ENCODE data around the gene GLB1L3. TPM values are rescaled to one million over a fixed set of nuclear protein-coding genes. Genes with fewer than 3 reads are reported as not detected.

The GLB1L3 gene
- total RNA-seq, 1 donor from 2014 or later, result not detected

DNA sequence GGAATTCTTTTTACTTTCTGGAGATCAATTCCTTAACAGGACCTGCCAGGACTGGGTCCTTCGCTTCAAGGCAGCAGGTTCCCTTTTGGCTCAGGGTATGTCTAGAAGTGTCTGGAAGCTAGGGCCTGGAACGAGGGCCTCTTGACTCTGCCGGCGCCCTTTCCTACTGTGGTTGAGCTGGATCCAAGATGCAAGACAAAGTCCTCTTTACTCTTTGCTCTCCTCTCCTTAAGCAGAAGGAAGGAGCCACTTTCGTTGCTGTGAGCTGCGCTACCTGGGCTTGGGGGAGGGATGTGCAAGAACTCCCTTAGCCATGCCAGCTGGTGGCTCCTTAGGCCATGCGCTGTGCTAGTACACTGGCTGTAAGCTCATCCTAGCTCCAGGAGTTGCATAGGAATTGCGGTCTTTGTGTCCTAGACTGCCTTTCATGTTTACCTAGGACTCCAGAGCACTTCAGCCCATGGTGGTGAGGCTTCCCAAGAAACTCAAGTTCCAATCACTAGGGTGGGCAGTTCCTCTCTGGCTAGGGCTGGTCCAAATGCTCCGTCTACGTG, 73.7 kb downstream of the GLB1L3 start:
- Mint-ChIP-seq H3K4me1 (ENCODE audit: unreplicated experiment) (no peaks in the 10 kb centered on the region), H3K27ac (no peak overlapping the region), H3K36me3 (peaks cover 4% of the 10 kb centered on the region), H3K4me3 (no peak overlapping the region), H3K27me3 (no peaks in the 10 kb centered on the region), H3K9me3 (no peaks in the 10 kb centered on the region)
- TF ChIP-seq, protein P1, sequence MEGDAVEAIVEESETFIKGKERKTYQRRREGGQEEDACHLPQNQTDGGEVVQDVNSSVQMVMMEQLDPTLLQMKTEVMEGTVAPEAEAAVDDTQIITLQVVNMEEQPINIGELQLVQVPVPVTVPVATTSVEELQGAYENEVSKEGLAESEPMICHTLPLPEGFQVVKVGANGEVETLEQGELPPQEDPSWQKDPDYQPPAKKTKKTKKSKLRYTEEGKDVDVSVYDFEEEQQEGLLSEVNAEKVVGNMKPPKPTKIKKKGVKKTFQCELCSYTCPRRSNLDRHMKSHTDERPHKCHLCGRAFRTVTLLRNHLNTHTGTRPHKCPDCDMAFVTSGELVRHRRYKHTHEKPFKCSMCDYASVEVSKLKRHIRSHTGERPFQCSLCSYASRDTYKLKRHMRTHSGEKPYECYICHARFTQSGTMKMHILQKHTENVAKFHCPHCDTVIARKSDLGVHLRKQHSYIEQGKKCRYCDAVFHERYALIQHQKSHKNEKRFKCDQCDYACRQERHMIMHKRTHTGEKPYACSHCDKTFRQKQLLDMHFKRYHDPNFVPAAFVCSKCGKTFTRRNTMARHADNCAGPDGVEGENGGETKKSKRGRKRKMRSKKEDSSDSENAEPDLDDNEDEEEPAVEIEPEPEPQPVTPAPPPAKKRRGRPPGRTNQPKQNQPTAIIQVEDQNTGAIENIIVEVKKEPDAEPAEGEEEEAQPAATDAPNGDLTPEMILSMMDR (conservative IDR thresholded peaks at IDR 0.05), result no peak
- no peak for DNase-seq (ENCODE audit: extremely low spot score, unreplicated experiment)

DNA sequence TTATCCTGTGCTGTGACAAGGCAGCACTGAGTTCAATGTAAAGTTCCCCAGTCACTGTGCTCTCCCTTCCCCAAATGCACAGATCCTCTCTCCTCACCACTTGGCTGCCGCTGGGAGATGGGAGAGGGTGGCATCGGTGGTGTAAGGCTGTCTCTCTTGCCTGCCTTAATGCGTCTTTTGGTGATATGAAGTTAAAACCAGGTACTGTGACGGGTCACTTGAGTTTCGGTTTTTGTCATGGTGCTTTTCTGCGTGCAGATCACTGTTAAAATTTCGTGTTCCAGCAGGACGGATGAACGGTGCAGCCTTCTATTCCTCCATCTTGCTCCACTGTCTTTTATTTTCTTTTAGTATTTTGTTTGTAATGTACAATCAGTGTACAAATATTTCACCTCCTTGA, 74.2 kb downstream of the GLB1L3 start:
- H3K9me3 Mint-ChIP-seq, result no peaks in the 10 kb centered on the region
- no peak for DNase-seq (ENCODE audit: extremely low spot score, unreplicated experiment)
- no peak overlapping the region for H3K4me3 Mint-ChIP-seq
- H3K36me3 Mint-ChIP-seq, result peaks cover 4% of the 10 kb centered on the region
- TF ChIP-seq, protein P1 (conservative IDR thresholded peaks at IDR 0.05), result no peak
- H3K4me1 Mint-ChIP-seq (ENCODE audit: unreplicated experiment), result no peaks in the 10 kb centered on the region
- no peaks in the 10 kb centered on the region for H3K27me3 Mint-ChIP-seq
- no peak overlapping the region for H3K27ac Mint-ChIP-seq

DNA sequence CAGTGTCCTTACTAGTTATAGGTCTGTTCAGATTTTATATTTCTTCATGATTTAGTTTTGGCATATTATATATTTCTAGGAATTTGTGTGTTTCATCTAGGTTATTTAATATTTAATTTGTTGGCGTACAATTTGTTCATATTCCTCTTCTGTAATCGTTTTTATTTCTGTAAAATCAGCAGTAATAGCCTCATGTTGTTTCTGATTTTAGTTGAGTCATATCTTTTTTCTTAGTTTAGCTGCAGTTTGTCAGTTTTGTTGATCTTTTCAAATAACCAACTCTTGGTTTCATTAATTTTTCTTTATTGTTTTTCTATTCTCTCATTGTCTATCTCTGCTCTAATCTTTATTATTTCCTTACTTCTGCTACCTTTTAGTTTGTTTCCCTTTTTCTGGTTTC, 75.9 kb downstream of the GLB1L3 start:
- Mint-ChIP-seq H3K27me3 (no peaks in the 10 kb centered on the region), H3K4me3 (no peak overlapping the region), H3K27ac (no peak overlapping the region), H3K36me3 (peaks cover 4% of the 10 kb centered on the region), H3K4me1 (ENCODE audit: unreplicated experiment) (no peaks in the 10 kb centered on the region), H3K9me3 (no peaks in the 10 kb centered on the region)
- TF ChIP-seq, protein P1 (conservative IDR thresholded peaks at IDR 0.05), result no peak
- no peak for DNase-seq (ENCODE audit: extremely low spot score, unreplicated experiment)

DNA sequence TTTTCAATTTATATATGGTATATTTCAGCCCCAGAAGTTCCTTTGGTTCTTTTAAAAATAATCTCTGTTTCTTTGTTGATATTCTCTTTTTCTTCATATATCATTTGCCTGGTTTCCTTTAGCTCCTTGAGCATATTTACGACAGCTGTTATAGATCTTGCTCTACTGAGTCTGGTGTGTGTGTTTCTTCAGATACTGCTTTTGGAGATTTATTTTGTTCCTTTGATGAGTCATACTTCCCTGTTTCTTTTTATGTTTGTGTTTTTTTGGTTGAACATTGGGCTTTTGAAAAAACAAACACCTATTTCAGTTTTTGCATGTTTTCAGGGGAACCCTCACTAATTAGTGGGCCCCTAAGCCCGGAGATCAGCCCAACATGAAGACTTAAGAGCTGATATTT, 79.0 kb downstream of the GLB1L3 start:
- TF ChIP-seq, protein P1 (conservative IDR thresholded peaks at IDR 0.05), result no peak
- peaks cover 4% of the 10 kb centered on the region for H3K36me3 Mint-ChIP-seq
- H3K9me3 Mint-ChIP-seq, result no peaks in the 10 kb centered on the region

DNA sequence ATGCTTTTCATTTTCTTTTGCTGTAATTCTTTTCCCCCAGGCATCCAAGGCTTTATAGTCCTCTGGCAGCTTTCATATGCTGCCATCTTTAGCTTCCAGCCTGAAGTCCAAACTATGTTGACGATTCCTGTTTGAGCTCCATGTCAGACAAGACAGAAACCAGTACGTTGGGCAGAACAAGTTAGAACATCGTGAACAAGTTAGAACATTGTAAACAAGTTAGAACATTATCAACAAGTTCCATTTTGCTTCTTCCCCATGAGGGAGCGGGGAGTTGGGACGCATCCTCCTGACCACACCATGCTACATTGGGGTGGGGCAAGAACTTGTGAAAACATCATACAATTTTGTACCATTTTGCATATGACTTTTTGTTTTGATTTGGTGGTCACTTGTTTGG, 79.5 kb downstream of the GLB1L3 start:
- no peaks in the 10 kb centered on the region for H3K9me3 Mint-ChIP-seq
- no peaks in the 10 kb centered on the region for H3K4me1 Mint-ChIP-seq (ENCODE audit: unreplicated experiment)
- TF ChIP-seq, protein P1 (conservative IDR thresholded peaks at IDR 0.05), result no peak
- no peak for DNase-seq (ENCODE audit: extremely low spot score, unreplicated experiment)
- peaks cover 4% of the 10 kb centered on the region for H3K36me3 Mint-ChIP-seq
- H3K27ac Mint-ChIP-seq, result no peak overlapping the region
- H3K4me3 Mint-ChIP-seq, result no peak overlapping the region
- peaks cover 5% of the 10 kb centered on the region for H3K27me3 Mint-ChIP-seq

More for the DNA sequence above, 79.0 kb downstream of the GLB1L3 start:
- H3K4me3 Mint-ChIP-seq, result no peak overlapping the region
- H3K27me3 Mint-ChIP-seq, result peaks cover 4% of the 10 kb centered on the region
- DNase-seq (ENCODE audit: extremely low spot score, unreplicated experiment), result no peak
- H3K27ac Mint-ChIP-seq, result no peak overlapping the region
- no peaks in the 10 kb centered on the region for H3K4me1 Mint-ChIP-seq (ENCODE audit: unreplicated experiment)

Data from type B pancreatic cell (in vitro differentiated cells).